Cardiac fibroblast (primary cell): ENCODE measurements around the gene OXA1L.
A peak's percentile ranks its signal among the peaks of the same experiment; 100 is the strongest.
"Not testable (repeated sequence)": the region's sequence is repeated elsewhere in the genome, so short reads cannot be mapped to it uniquely, and the experiment has no call there.

ENCODE experiments used
- DNase-seq, 2 donors: peaks; one replicate each; pipeline versions ENCODE4 v3.0.0 to v3.0.0-alpha.2; 2010; ENCODE audit warnings: low read depth in 2 of 2
- H3K4me3 ChIP-seq, 2 donors: replicated peaks in 1 of 2; 1 replicate in 1 of 2; 2 replicates in 1 of 2; pipeline ENCODE4 v1.5.1; 2011; ENCODE audit warnings: low read depth in 2 of 2, low read length in 2 of 2, mild to moderate bottlenecking in 2 of 2, moderate library complexity in 1 of 2
- TF ChIP-seq, protein P1 (sequence below): IDR thresholded peaks from one replicate; pipeline ENCODE4 v1.5.1; 2011; ENCODE audit warnings: low read depth, mild to moderate bottlenecking, low read length, inconsistent platforms

The OXA1L gene

GRCh38 chr14:22733829-22734228 lies 32.7 kb upstream of the OXA1L start:
- no peak overlapping the region for H3K4me3 ChIP-seq
- TF ChIP-seq, protein P1, sequence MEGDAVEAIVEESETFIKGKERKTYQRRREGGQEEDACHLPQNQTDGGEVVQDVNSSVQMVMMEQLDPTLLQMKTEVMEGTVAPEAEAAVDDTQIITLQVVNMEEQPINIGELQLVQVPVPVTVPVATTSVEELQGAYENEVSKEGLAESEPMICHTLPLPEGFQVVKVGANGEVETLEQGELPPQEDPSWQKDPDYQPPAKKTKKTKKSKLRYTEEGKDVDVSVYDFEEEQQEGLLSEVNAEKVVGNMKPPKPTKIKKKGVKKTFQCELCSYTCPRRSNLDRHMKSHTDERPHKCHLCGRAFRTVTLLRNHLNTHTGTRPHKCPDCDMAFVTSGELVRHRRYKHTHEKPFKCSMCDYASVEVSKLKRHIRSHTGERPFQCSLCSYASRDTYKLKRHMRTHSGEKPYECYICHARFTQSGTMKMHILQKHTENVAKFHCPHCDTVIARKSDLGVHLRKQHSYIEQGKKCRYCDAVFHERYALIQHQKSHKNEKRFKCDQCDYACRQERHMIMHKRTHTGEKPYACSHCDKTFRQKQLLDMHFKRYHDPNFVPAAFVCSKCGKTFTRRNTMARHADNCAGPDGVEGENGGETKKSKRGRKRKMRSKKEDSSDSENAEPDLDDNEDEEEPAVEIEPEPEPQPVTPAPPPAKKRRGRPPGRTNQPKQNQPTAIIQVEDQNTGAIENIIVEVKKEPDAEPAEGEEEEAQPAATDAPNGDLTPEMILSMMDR, result no peak
- no peak for DNase-seq

GRCh38 chr14:22735096-22735495 lies 31.4 kb upstream of the OXA1L start:
- no peak overlapping the region for H3K4me3 ChIP-seq
- DNase-seq, result no peak
- TF ChIP-seq, protein P1, result no peak

- DNase-seq, result not testable (repeated sequence)
Observed at GRCh38 chr14:22736384-22736783, 30.1 kb upstream of the OXA1L start.

GRCh38 chr14:22737052-22737451 lies 29.4 kb upstream of the OXA1L start:
- no peak for DNase-seq
- H3K4me3 ChIP-seq, result no peak overlapping the region
- TF ChIP-seq, protein P1, result no peak

More at GRCh38 chr14:22736384-22736783, 30.1 kb upstream of the OXA1L start:
- not testable (repeated sequence) for H3K4me3 ChIP-seq

DNA sequence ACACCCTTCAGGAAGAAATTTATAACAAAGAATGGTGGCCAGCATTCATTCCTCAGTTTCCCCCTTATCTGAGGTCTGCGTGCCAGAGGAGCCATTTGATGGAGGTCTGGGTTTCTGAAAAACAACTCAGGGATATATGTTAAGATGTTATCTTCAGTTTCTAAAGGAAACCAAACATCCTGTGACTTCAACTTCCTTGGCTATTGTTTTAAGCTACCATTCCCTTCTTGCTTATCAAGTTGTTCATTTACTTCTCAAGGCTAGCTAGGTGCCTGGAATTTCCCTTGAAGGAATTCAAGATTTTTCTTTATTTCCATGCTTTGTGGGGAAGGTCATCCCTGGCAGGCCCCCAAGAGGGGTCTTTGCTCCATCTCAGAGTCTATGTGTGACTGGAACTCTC lies 27.1 kb upstream of the OXA1L start:
- no peak overlapping the region for H3K4me3 ChIP-seq
- peak; percentile 32 to 36 for DNase-seq
- TF ChIP-seq, protein P1, result no peak

DNA sequence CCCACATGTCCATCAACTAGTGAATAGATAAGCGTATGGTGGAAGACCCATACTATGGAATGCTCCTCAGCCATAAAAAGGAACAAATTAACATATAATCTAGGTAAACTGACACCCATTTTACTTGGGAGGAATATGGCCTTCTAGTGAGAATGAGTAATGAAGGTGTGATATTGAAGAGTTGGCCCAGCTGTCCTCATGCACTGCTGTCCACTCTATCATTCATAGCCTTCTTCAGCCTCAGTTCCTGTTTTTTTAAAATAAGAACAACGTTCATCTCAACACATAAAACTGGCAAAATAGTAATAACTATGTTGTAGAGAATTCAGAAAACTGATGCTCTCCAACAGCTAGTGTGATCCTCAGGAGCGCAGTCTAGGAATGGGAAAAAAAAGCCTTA lies 26.5 kb upstream of the OXA1L start:
- no peak for DNase-seq
- H3K4me3 ChIP-seq, result no peak overlapping the region
- TF ChIP-seq, protein P1, result no peak

DNA sequence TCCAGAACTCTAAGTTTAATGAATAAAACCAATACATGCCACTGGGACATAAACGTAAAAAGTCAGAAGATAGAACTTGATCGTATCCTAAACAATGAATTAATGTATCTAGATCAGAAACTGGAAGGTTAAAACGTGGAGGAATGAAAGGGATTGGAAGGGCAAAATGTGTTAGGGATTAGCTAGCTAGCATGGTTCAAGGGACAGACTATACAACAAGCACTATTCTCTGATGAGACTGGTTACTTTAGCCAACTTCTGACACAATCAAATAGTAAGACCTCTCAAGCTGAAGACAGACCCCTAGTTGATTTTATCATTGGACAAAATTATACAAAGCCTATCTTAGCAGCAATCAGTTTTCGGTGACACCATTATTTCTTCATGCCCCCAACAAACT lies 18.7 kb upstream of the OXA1L start:
- DNase-seq, result no peak
- no peak overlapping the region for H3K4me3 ChIP-seq
- TF ChIP-seq, protein P1, result no peak
